OCI-LY1 (cell line): ENCODE measurements around the gene CA12.

Experiments used
- H2AFZ ChIP-seq: fragments of 200-600 bp; sonication (generic), shearing (Covaris generic); 2 replicates; pipeline ENCODE4 v1.6.0; 2014; ENCODE audit warnings: antibody characterized with exemption, mild to moderate bottlenecking, low read length
- H3F3A ChIP-seq: fragments of 200-600 bp; sonication (generic), shearing (Covaris generic); 2 replicates; pipeline ENCODE4 v1.6.0; 2014; ENCODE audit warnings: mild to moderate bottlenecking, antibody characterized with exemption, low read length, moderate library complexity; ENCODE audit not compliant: insufficient read depth
- H3K27ac ChIP-seq: fragments of 200-600 bp; sonication (generic); 2 replicates; pipeline ENCODE4 v1.5.1; 2014; ENCODE audit warnings: low read length, mixed run types, mild to moderate bottlenecking, low read depth; ENCODE audit not compliant: poor library complexity, severe bottlenecking
- H3K27me3 ChIP-seq: fragments of 200-600 bp; sonication (generic); 2 replicates; pipeline ENCODE4 v1.6.0; 2014; ENCODE audit warnings: antibody characterized with exemption, mild to moderate bottlenecking, low read length, moderate library complexity; ENCODE audit not compliant: insufficient read depth
- H3K36me3 ChIP-seq: fragments of 200-600 bp; sonication (generic); 2 replicates; pipeline ENCODE4 v1.6.1; 2014; ENCODE audit warnings: mild to moderate bottlenecking, antibody characterized with exemption, low read length, moderate library complexity, mixed read lengths; ENCODE audit not compliant: insufficient read depth
- H3K4me1 ChIP-seq: fragments of 200-600 bp; sonication (generic); 2 replicates; pipeline ENCODE4 v1.5.1; 2014; ENCODE audit warnings: mild to moderate bottlenecking, low read length, moderate library complexity; ENCODE audit not compliant: insufficient read depth, severe bottlenecking
- H3K4me2 ChIP-seq: fragments of 200-600 bp; sonication (generic), shearing (Covaris generic); 2 replicates; pipeline ENCODE4 v1.6.1; 2014; ENCODE audit warnings: low read length
- H3K4me3 ChIP-seq: fragments of 200-600 bp; sonication (generic); 2 replicates; pipeline ENCODE4 v1.5.1; 2014; ENCODE audit warnings: low read length, low read depth, mild to moderate bottlenecking, mixed read lengths; ENCODE audit not compliant: poor library complexity, severe bottlenecking
- H3K79me2 ChIP-seq: fragments of 200-600 bp; shearing (Covaris generic); 2 replicates; pipeline ENCODE4 v1.6.1; 2016; ENCODE audit warnings: mixed run types, low read length, mixed read lengths; ENCODE audit not compliant: insufficient read depth
- H3K9ac ChIP-seq: fragments of 200-600 bp; sonication (generic), shearing (Covaris generic); 2 replicates; pipeline ENCODE4 v1.6.1; 2014; ENCODE audit warnings: mild to moderate bottlenecking, low read length, mixed read lengths
- H3K9me2 ChIP-seq: fragments of 200-600 bp; sonication (generic), shearing (Covaris generic); 2 replicates; pipeline ENCODE4 v1.6.1; 2014; ENCODE audit warnings: low read depth, mild to moderate bottlenecking, low read length, mixed read lengths
- H3K9me3 ChIP-seq: fragments of 200-600 bp; shearing (Covaris generic); 2 replicates; pipeline ENCODE4 v1.6.1; 2014; ENCODE audit warnings: low read length, mixed read lengths
- H4K20me1 ChIP-seq: fragments of 200-600 bp; sonication (generic), shearing (Covaris generic); 2 replicates; pipeline ENCODE4 v1.6.0; 2016; ENCODE audit warnings: mild to moderate bottlenecking, low read length; ENCODE audit not compliant: insufficient read depth
- CTCF ChIP-seq: fragments of 200-600 bp; sonication (generic), shearing (Covaris generic); IDR thresholded peaks from 2 replicates; pipeline ENCODE4 v1.5.1; 2017; ENCODE audit warnings: mild to moderate bottlenecking, antibody characterized with exemption, low read length, moderate library complexity, mixed read lengths
- EZH2 ChIP-seq: fragments of 200-600 bp; sonication (generic), shearing (Covaris generic); IDR thresholded peaks from 2 replicates; pipeline ENCODE4 v1.8.0; 2017; ENCODE audit warnings: borderline replicate concordance, mixed run types, mild to moderate bottlenecking, antibody characterized with exemption, low read length, moderate library complexity, mixed read lengths

CA12 gene

GRCh38 chr15:63334821-63335220, 46.8 kb downstream of the CA12 start:
- Histone ChIP-seq H3F3A (no peaks in the 10 kb centered on the region), H2AFZ (no peak overlapping the region), H3K9me2 (no peaks in the 10 kb centered on the region), H3K9me3 (no peaks in the 10 kb centered on the region), H3K27ac (no peak overlapping the region), H3K79me2 (no peaks in the 10 kb centered on the region), H3K4me3 (no peak overlapping the region), H3K4me2 (no peak overlapping the region), H3K9ac (no peak overlapping the region), H3K27me3 (0 out of 2 replicates have a peak, but pooled peaks cover 5% of the 10 kb centered on the region), H4K20me1 (no peaks in the 10 kb centered on the region), H3K4me1 (no peaks in the 10 kb centered on the region), H3K36me3 (no peaks in the 10 kb centered on the region)
- TF ChIP-seq CTCF: no peak
- TF ChIP-seq EZH2: no peak

DNA sequence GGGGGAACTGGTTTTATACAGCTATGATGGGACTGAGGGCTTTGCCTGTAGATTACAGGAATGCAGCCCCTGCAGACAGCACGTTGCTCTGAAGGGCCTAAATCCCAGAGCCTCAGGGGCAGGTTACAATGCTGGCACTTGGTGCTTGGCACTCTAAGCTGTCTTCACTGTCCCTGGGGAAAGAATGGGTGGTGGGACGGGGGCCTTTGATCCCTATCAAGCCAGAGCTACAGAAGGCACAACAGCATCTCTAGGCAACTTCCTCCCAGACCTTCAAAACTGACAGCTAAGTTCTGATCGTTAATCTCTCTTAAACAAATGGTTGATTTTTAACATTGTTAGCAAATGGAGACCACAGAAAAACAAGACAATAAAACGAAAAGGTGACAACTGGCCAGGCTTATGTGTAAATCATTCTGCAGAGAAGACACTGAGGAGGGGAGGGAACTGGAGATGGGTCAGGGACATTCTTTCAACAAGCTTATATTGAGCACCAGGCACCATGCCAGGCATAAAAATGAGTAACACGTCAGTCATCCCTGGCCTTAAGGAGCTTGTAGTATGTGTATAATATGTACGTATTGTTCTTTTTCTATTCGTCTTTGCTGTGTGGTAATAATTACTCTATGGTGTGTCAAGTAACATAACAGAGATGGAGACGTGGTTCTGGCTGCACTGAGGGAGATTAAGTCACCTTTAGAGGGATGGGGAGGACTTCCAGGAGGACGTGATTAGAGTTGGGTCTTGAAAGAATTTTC, 49.1 kb downstream of the CA12 start:
- Histone ChIP-seq H3K27me3 (no peaks in the 10 kb centered on the region), H3K9me2 (no peaks in the 10 kb centered on the region), H3K4me1 (no peaks in the 10 kb centered on the region), H3K36me3 (no peaks in the 10 kb centered on the region), H3K4me2 (no peak overlapping the region), H3K79me2 (no peaks in the 10 kb centered on the region), H3K9me3 (no peaks in the 10 kb centered on the region), H3F3A (no peaks in the 10 kb centered on the region), H2AFZ (no peak overlapping the region), H3K4me3 (no peak overlapping the region), H3K9ac (no peak overlapping the region), H3K27ac (no peak overlapping the region), H4K20me1 (no peaks in the 10 kb centered on the region)
- TF ChIP-seq EZH2: no peak
- TF ChIP-seq CTCF: no peak

GRCh38 chr15:63331456-63331855, 50.2 kb downstream of the CA12 start:
- Histone ChIP-seq H3K79me2 (no peaks in the 10 kb centered on the region), H3K27me3 (no peaks in the 10 kb centered on the region), H3K27ac (no peak overlapping the region), H3K4me3 (no peak overlapping the region), H3K36me3 (no peaks in the 10 kb centered on the region), H3K9me2 (no peaks in the 10 kb centered on the region), H2AFZ (no peak overlapping the region), H3K9me3 (no peaks in the 10 kb centered on the region), H3K4me1 (no peaks in the 10 kb centered on the region), H3K4me2 (no peak overlapping the region), H3K9ac (no peak overlapping the region), H4K20me1 (no peaks in the 10 kb centered on the region), H3F3A (no peaks in the 10 kb centered on the region)
- TF ChIP-seq CTCF (no peak), EZH2 (no peak)
